ENCODE data around the gene COMMD1.

- TF ChIP-seq CTCF (IDR thresholded peaks at IDR 0.05; ENCODE audit: low read depth, low read length, poor library complexity, severe bottlenecking): no peak
- TF ChIP-seq EZH2phosphoT487 (IDR thresholded peaks at IDR 0.05; ENCODE audit: borderline replicate concordance, low read length): no peak
Measured at GRCh38 chr2:61877571-61878245, 27.8 kb upstream of the COMMD1 start.

All from DOHH2 (cell line).